SK-N-DZ (cell line): ENCODE measurements around the gene ZNF146.
"Not testable (repeated sequence)": the region's sequence is repeated elsewhere in the genome, so short reads cannot be mapped to it uniquely, and the experiment has no call there.

Source experiments
- DNase-seq: peaks from one replicate; pipeline ENCODE4 v3.0.0-alpha.2; 2015; ENCODE audit warnings: low spot score
- small RNA-seq, 2 experiments: library from RNA; depleted of rRNA; stranded (forward); fragments of <200 nt; gene quantifications; one replicate each; pipeline ENCODE3, GENCODE V24; 2014

Gene ZNF146

GRCh38 chr19:36269295-36269694 lies 54.4 kb downstream of the ZNF146 start:
- not testable (repeated sequence) for DNase-seq

Small RNA genes lying within 50 kb of the gene (small RNA-seq; reads per million reads assigned to genes)
- gene RF00019, result 0 reads per million in 2 experiments
